Measurements from ENCODE around the gene IFNL1. TPM values are rescaled to one million over a fixed set of nuclear protein-coding genes. Genes with fewer than 3 reads are reported as not detected.

The IFNL1 gene
- total RNA-seq, 1 experiment from 2014 or later = 0.57 TPM

- ATAC-seq (no peak), DNase-seq (ENCODE audit: low read depth, low spot score) (no peak)
- H3K4me1 ChIP-seq (ENCODE audit: control insufficient read depth, insufficient read depth, low read length) = peaks cover 4% of the 10 kb centered on the region
- in situ Hi-C loops (cut with HindIII; ENCODE audit: low pct_unique_long_range_greater_than_20kb, low sequenced_read_pairs) (no loop called here), intact Hi-C loops (cut with micrococcal nuclease; ENCODE audit: unreplicated experiment) (no loop called here)
- no TSS peak for BruUV-seq (replicated peaks)
- H3K27ac ChIP-seq (ENCODE audit: low read length) = no peak overlapping the region
- no peak for TF ChIP-seq REST (IDR thresholded peaks at IDR 0.05; ENCODE audit: insufficient read depth in 1 of 2, low read depth in 2 of 2, low read length in 1 of 2)
- no peak for TF ChIP-seq CTCF (IDR thresholded peaks at IDR 0.05)
- no peak for TF ChIP-seq SIN3A (IDR thresholded peaks at IDR 0.05; ENCODE audit: borderline replicate concordance, insufficient read depth, low read depth, low read length)
- no peak for TF ChIP-seq POLR2AphosphoS5 (IDR thresholded peaks at IDR 0.05; ENCODE audit: low read depth, low read length)
- no peak for TF ChIP-seq TCF7L2 (IDR thresholded peaks at IDR 0.05; ENCODE audit: low read depth, low read length)
- no peaks in the 10 kb centered on the region for H3K9me3 ChIP-seq (ENCODE audit: control insufficient read depth, insufficient read depth, low read depth, low read length)
- H3K4me3 ChIP-seq (ENCODE audit: low read depth in 2 of 2, low read length in 2 of 2) = no peak overlapping the region
- H3K27me3 ChIP-seq (ENCODE audit: control insufficient read depth, insufficient read depth, low read length) = peaks cover 6% of the 10 kb centered on the region
- ChIA-PET CTCF (interaction anchor here (0.6 to 1.4 kb wide), 4 partner anchors 9 to 25 kb away, joined by 4 to 17 read pairs (median 6); partner anchors contain the start of gene SAMD4B), POLR2A (interaction anchor here (0.5 to 0.6 kb wide), 2 partner anchors 26 to 256 kb away, joined by 4 to 7 read pairs; no protein-coding TSS in a partner anchor)
- H3K36me3 ChIP-seq (ENCODE audit: control insufficient read depth, insufficient read depth, low read length) = no peaks in the 10 kb centered on the region
Measured at GRCh38 chr19:39317476-39317875, 21.3 kb downstream of the IFNL1 start.

DNA sequence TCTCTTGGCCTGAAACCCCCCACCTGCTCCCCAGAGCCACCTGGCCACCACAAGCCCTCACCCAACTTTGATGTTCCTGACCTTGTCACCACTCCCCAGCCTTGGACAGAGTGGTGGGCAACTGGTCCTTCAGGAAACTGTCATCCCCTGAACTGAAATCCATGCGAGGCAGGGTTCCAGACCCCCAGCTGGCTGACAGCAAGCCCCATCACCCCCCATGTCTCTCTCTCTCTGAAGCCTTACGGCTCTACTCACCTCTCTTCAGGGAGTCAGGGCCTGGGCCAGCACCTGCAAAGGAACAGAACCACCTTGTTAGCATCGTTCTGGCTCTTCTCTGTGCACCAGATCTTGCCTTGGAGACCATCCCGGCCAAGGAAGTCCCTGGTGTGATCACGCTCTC, 21.9 kb downstream of the IFNL1 start:
- H3K27me3 ChIP-seq (ENCODE audit: control insufficient read depth, insufficient read depth, low read length) = peaks cover 6% of the 10 kb centered on the region
- no peak overlapping the region for H3K4me3 ChIP-seq (ENCODE audit: low read depth in 2 of 2, low read length in 2 of 2)
- TF ChIP-seq SIN3A (IDR thresholded peaks at IDR 0.05; ENCODE audit: borderline replicate concordance, insufficient read depth, low read depth, low read length) (no peak), CTCF (IDR thresholded peaks at IDR 0.05) (no peak), TCF7L2 (IDR thresholded peaks at IDR 0.05; ENCODE audit: low read depth, low read length) (no peak), REST (IDR thresholded peaks at IDR 0.05; ENCODE audit: insufficient read depth in 1 of 2, low read depth in 2 of 2, low read length in 1 of 2) (no peak), POLR2AphosphoS5 (IDR thresholded peaks at IDR 0.05; ENCODE audit: low read depth, low read length) (no peak)
- ATAC-seq = no peak
- no TSS peak for BruUV-seq (replicated peaks)
- H3K36me3 ChIP-seq (ENCODE audit: control insufficient read depth, insufficient read depth, low read length) = no peaks in the 10 kb centered on the region
- ChIA-PET POLR2A (interaction anchor here (0.6 to 0.8 kb wide), 2 partner anchors 14 to 256 kb away, joined by 3 to 4 read pairs; no protein-coding TSS in a partner anchor), CTCF (interaction anchor here (1.2 to 1.4 kb wide), 2 partner anchors 8 to 10 kb away, joined by 4 to 6 read pairs; no protein-coding TSS in a partner anchor)
- intact Hi-C loops (cut with micrococcal nuclease; ENCODE audit: unreplicated experiment) (no loop called here), in situ Hi-C loops (cut with HindIII; ENCODE audit: low pct_unique_long_range_greater_than_20kb, low sequenced_read_pairs) (no loop called here)
- H3K4me1 ChIP-seq (ENCODE audit: control insufficient read depth, insufficient read depth, low read length) = peaks cover 4% of the 10 kb centered on the region
- no peak overlapping the region for H3K27ac ChIP-seq (ENCODE audit: low read length)
- no peaks in the 10 kb centered on the region for H3K9me3 ChIP-seq (ENCODE audit: control insufficient read depth, insufficient read depth, low read depth, low read length)
- no peak for DNase-seq (ENCODE audit: low read depth, low spot score)

Measured in Panc1 (cell line).